RCC 7860 (cell line): ENCODE measurements around the gene GMEB2.
"Not testable (repeated sequence)": the region's sequence is repeated elsewhere in the genome, so short reads cannot be mapped to it uniquely, and the experiment has no call there.

Experiments
- DNase-seq: peaks from one replicate; pipeline ENCODE4 v3.0.0-alpha.2; 2015; ENCODE audit warnings: low spot score
- FAIRE-seq: peaks from 2 replicates; lab custom pipeline; 2012; peaks lifted over from hg19 to GRCh38; lab: Jason Lieb, UNC

The GMEB2 gene

DNA sequence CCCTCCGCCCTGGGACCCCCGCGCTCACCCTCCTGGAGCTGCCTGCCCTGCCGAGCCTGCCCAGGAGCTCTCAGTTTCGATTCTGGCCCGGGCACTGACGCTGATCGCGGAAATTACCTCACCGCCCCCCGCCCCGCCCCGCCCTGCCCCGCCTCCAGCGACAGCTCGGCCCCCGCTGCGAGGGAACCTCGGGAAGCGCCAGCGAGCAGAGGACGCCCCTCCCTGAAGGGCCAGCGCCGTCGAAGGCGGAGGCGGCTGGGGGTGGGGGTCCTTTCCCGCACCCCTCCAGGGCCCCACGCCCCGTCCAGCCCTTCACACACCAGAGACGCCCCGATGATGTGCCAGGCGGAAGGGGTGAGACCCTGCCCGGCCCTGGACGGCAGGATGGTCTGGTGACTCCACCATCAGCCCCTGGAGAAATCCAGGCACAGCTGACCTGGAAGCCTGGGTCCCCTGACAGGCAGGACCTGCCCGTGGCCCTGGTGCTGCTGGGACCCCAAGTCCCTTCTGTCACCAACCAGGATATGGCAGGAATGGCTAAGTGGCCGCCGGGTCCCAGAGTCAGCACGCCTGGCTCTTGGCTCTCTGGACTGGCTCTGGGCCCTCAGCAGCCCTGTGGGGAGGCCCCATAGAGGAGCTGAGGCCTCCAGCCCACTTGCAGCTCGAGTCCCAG, 52.6 kb downstream of the GMEB2 start, which contains the start of gene HELZ2:
Gene HELZ2 (minus strand): TSS at position 84 of the 673 bp plus-strand sequence. CDS start 1,854 bp downstream, outside the sequence.
- DNase-seq (peak; percentile 54), FAIRE-seq (no peak)

DNA sequence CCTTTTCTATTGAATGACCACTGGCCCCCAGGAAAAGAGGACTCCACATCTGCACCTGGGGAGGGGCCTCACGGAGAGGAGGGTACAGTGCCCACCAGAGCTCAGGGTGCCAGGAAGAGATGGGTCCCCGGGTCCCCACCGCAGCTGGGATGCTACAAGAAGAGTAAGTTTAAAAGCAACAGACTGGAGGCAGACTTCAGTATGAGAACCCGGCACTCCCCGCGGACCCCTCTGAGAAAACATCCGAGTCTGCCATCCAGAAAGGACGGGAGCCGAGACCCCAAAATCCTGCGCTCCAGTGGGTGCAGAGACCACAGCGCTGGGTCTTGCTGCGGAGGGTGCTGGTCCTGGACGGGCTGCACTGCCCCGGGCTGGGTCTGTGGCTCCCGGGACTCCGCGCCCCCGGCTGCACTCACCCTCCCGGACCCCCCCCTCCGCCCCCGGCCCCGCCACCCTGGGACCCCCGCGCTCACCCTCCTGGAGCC, 53.2 kb downstream of the GMEB2 start:
- DNase-seq (no peak), FAIRE-seq (no peak)

DNA sequence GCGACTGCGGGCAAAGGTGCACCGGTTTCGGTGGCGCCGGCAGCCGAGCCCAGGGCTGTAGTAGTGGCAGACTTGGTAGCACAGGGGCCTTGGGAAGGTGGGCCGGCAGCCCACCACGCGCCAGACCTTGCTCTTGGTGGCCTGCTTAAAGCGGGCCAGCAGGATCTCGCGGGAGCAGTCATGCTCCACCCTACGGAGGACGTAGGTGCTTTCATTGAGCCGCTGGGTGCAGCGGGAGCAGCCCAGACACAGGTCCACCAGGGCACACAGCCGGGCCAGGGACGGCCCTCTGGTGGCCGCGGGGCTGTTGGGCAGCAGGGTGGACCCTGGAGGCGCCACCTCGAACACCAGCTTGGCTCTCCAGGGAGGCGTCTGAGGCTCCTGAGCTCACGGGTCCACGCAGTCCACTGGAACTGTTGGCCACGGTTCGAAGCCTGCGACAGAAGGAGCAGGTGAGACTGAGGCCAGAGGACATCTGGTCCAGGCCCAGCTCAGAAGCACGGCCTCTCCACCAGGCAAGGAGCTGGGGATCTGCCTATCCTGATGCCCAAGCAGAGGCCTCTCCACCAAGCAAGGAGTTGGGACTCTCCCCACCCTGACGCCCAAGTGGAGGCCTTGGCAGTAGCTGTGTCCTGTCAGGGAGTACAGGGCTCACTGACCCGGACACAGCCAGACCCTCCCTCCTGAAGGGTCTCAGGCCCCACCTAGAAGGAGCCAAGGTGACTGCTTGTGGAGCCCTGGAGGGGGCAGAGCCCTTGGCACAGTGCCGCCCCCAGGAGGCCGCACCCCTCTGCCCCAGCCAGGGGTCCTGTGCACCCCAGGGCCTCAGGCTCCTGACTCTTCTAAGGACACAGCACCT, 53.9 kb downstream of the GMEB2 start:
- no peak for FAIRE-seq
- no peak for DNase-seq

DNA sequence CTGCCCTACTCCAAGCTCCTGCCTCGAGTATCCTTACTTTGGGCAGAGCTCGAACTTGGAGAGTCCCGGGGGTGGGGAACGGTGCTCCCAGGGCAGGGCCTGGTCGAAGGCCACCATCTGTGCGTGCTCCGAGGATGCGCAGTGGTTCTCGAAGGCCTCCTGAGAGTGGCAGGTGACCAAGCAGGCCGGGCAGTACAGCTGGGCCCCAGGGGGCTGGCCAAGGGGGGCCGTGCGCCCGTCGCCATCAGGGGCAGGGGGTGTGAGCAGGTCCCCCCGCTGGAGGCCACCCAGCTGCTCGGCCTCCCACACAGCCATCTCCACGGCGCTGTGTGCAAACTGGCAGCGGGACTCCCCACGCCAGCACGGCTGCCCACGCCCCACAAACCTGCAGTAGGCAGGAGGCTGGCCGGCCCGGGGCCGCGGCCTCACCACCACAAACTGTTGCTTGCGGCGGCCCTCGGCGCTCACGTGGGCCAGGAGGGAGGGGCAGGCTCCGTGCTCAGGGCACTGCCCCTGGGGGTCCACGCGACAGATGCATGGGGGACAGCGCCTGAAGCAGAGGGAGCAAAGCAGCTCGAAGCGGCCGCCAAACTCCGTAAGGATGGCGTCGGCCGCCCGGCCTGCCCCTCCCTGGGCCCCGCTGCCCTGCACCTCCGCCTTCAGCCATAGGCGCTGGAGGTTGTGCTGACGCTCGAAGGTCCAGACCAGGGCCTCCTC, 54.7 kb downstream of the GMEB2 start:
- no peak for FAIRE-seq

DNA sequence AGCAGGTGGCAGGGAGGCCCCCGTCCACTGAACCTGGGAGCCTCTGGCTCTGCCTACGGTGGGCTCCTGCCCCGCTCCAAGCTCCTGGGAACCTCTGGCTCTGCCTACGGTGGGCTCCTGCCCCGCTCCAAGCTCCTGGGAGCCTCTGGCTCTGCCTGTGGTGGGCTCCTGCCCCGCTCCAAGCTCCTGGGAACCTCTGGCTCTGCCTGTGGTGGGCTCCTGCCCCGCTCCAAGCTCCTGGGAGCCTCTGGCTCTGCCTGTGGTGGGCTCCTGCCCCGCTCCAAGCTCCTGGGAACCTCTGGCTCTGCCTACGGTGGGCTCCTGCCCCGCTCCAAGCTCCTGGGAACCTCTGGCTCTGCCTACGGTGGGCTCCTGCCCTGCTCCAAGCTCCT, 55.8 kb downstream of the GMEB2 start:
- FAIRE-seq, DNase-seq: not testable (repeated sequence)

More for the DNA sequence above, 54.7 kb downstream of the GMEB2 start:
- DNase-seq = no peak

DNA sequence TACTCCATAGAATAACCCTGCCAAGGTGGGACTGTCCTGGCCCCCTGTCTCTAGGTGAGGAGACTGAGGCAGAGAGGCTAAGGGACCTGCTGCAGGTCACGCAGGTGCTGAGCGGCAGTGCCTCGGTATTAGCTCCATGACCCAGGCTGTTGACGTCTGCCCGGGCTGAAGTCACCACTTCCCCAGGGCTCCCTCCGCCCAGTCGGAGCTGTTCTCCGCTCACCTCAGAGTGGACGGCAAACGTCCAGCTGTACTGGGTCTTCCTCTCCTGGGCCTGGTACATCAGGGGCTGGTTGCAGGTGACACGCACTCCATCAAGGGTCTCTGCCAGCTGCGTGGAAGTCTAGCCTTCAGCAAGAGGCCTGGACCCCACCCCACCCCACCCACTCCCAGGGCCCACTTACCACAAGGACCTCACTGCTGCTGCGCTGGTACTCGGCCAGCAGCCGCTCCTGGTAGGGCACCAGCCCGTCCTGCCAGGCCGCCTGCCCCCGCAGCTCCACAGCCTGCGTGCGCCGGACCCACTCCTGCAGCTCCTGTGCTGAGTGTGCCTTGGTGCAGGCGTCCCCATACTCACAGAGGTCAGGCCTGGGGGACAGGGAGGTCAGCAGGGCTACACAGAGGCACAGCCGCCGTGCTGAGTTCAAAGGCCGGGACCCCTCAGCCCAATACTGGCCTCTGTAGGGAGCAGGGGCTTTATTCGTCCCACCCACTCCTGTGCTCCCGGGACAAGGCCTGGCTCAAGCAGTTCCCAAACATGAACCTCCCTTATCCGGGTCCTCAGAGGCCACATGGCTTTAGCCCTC, 56.4 kb downstream of the GMEB2 start:
- FAIRE-seq (no peak), DNase-seq (no peak)

DNA sequence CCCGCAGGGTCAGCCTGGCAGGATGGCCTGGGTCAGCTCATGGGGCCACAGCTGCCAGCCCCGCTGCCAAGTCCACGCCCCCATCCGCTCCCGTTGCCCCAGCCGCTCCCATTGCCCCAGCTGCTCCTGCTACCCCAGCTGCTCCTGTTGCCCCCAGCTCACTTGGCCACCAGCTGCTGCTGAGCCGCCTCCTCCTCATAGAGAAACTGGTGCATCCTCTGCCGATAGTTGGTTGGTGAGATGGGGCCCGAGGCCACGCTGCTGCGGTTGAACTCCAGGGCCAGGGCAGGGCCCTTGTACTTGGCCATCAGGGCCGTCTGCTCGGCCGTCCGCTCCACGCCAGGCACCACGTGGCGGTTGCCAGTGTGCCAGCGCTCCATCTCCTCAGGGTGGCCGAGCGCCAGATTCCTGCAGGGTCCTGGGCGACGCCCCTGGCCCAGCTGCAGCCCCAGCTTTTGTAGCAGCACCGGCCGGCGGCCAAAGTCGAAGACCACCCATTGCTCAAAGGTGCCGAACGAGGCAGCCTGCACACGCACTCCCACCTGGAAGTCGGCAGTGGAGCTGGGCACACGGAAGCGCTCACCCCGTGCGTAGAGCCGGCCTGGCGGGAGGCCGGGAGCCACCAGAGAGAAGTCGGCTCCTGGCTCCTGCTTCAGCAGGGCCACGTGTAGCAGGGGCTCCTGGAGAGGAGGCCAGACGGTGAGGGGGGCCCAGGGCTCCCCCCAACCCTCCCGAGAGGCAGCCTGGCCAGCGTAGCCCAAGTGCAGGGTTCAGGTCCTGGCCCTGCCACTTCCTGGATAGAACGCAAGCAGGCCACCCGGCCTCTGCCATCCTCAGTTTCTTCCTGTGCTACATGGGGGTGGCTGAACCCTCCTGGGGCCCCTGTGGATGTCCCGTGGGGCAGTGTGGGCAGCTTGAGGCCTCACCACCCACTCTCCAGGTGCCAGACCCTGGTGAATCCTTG, 57.6 kb downstream of the GMEB2 start:
- FAIRE-seq (no peak), DNase-seq (no peak)

DNA sequence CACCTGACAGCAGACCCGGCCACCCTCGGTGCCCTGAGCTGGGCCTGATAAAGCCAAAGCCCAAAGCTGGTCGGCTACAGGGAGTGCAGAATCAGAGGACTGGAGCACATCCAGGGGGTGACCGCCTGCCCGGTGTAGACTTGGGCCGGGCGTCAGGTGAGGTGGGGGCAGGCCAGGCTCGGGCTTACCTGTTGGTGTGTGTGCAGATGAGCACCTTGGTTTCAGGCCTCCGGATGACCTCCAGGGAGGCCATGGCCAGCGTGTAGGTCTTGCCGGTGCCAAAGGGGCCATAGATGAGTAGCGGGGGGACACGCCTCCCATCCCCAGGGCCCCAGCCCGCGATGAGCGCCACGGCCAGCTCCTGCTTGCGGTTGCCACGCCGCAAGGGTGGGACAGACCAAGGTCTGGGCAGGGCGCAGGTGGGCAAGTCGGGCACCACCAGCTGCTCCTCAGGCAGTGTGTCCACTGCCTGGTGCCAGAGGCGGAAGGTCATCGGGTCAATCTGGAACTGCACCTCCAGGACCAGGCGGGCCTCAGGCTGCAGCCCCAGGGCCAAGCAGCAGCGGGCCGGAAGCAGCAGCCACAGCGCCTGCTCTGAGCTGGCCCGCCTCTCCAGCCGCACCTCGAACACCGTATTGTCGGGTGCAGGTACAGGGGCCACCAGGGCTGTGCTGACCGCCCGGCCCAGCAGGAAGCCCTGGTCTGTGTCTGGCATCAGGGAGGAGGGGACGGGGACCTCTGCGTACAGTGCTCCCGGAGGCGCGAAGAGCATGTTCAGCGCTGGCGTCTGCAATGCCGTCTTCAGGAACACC, 58.5 kb downstream of the GMEB2 start:
- DNase-seq = no peak
- no peak for FAIRE-seq

DNA sequence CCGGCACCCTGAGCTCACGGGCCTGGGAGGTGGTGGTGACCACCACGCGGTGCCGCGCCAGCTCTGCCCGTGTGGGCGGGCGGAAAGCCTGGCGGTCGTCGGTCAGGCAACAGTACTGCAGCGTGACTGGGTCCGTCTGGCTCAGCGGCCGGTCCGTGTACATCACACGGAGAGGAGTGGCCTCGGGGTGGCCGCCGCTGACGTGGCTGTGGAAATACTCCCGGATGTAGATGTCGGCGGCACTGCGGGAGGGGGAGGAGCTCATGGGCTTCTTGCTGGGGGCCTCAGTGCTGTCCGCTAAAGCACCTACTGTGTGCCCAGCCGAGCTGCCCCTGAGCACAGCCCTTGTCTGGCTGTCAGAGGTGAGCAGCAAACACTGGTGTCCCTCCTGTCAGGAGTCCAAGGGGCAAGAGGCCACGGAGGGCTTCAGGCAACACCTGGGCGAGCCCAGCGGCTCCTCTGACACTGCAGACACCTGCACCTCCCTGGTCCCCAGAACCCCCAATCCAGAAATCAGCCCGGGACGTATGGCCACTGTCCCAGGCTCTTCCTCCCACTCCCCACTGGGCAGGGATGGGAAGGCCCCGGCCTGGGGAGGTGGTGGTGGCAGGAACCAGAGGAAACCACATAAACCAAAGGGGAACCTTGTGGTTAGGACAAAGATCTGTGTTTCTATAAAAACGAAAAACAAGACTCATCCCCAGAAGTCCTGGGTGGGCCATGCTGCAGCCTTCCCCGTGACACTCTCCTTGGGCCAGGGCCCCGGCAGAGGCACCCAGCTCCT, 59.3 kb downstream of the GMEB2 start:
- no peak for FAIRE-seq
- no peak for DNase-seq

DNA sequence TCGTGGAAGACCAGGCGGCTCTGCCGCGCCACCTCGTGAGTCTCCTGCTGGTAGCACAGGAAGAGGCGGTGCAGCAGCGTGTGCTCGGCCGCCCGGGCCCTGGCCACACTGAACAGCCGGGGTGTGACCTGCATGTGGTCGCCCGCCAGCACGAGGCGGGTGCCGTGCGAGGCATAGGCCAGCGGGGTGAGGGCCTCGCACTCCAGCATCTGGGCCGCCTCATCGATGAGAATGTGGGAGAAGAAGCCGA, 59.8 kb downstream of the GMEB2 start:
- FAIRE-seq (no peak), DNase-seq (no peak)

DNA sequence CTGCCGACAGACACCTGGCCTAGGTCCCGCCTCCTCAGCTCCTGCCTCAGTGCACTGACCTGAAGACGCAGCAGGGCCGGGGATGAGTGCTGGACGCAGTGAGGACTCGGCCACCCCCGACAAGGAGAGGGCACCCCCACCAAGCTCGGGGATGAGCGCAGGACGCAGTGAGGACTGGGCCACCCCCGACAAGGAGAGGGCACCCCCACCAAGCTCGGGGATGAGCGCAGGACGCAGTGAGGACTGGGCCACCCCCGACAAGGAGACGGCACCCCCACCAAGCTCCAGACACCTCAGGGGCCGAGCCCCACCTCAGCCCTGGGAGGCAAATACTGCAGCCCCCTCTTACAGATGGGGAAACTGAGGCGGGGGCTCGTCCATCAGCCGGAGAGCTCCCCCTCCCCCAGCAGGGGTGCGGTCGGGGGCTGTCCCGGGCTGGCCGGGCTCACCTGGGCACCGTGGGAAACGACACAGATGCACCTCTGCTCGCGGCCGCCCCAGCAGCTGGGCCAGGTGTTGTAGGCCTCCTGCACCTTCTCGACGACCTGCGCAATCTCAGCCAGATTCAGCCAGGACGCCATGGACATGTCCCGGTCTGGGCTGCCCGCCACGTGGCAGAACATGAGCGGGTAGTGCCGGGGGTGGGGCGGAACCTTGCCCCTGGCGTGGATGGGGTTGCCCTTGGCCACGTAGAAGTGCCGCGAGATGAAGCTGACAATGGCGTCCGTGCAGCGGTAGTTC, 60.3 kb downstream of the GMEB2 start:
- no peak for DNase-seq
- no peak for FAIRE-seq

DNA sequence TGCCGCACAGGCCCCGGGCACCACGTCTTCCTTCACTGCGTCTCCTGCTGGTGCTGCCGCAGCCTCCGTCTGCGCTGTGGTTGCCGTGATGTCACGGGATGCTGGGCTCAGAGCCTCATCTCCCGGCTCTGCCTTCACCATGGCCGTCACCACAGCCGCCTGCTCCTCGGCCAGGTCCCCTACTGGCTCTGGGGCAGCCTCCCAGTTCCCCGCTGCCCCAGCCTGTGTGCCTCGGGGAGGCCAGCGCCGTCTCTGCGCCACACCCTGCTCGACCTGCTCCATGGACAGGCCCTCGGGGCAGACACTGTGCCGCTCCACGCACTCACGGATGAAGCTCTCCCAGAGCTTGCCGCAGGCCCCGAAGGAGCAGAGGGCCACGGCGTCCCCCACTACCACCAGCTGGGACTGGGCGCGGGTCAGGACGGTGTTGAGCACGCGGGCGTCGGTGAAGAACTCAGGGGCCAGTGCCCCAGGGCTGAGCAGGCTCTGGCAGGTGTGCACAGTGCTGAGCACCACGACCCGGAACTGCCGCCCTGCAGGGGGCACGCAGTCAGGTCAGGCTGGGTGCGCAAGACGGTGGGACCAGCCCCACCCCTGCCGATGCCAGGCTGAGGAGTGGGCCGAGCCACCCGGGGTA, 61.1 kb downstream of the GMEB2 start:
- FAIRE-seq (no peak), DNase-seq (no peak)

DNA sequence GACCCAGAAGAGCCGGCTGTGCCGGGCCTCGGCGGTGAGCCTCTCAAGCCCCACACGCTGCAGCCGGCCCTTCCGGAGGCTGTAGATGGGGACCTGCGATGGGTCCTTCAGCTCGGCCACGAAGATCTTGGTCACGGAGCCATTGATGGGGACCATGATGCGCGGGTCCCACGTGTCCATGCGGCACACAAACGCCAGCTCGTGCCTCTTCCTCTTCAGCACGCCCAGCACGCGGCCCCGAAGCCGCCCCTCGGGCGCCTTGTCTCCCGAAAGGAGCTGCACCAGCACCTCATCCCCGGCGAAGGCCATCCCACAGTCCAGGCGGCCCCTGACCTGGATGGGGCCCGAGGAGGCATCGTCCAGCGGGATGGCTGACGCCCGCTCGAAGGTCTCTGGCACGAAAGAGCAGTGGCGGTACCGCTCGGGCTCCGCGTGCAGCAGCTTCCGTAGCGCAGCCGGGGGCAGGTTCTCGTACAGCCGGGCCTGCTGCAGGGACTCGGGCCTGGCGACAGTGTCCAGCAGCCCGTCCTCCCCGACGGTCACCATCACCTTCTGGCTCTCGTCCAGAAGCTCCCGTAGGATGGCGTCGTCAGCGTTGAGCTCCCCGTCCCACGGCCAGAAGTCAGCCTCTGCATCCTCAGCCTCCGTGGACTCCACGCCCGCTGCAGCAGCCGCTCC, 61.7 kb downstream of the GMEB2 start:
- no peak for FAIRE-seq

DNA sequence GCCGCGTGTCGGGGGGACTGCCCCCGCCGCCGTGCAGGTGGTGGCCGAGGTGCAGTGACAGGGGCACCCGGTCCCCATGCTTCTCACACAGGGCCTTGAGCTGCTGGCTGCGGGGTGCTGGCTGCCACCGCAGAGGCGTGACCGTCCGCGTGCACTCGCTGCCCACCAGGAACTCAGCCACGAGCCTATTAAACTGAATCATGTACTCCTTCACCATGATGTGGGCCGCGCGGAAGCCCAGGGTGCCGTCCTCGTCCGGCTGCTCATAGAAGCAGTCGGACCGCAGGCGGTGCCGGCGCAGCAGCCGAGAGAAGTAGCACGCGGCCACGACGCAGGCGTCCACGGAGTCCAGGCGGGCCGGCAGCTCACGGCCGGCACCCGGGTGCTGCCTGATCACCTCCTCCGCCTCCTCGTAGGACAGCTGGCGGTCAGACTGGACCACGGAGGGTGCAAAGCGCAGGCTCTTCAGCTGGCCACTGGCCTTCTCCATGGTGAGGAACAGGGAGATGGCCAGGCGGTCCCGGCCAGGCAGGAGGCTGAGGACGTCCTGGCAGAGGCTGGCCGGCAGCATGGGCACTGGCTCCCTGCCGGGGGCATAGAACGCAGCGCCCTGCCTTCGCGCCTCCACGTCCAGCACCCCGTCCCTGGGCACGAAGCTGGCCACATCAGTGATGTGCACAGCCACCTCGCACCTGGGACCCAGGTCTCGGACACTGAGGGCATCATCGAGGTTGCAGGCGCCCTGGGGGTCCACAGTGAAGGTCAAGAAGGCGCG, 62.7 kb downstream of the GMEB2 start:
- no peak for DNase-seq

More for the DNA sequence above, 61.7 kb downstream of the GMEB2 start:
- no peak for DNase-seq

DNA sequence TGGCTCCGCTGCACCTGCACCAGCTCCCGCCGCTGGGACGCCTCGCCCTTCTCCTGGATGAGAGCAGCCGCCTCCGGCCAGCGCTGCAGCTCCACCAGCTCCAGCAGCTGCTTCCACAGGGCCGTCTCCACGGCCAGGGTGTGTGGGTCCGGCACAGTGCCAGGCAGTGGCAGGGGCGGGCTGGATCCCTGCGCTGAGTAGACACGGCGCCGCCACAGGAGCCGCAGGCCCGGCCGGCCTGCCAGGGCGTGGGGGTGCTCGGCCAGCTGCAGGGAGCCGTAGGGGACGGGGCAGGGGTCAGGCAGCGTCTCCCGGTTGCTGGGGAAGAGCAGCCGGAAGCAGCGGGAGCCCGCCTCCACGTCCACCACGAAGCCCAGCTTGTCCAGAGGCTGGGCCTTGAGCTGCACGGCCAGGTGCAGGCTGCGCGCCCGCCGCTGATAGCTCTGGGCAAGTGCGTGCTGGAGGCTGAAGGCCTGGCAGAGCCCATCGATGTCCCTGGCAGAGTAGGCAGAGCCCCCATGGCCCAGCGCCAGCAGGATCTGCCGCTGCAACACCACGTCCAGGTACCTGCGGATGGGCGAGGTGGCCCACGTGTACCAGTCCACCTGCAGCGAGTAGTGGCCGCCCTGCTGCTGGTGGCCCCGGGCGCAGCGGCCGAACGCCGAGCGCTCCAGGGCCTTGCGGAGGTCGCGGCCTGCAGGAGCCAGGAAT, 63.5 kb downstream of the GMEB2 start:
- FAIRE-seq (no peak), DNase-seq (no peak)

More for the DNA sequence above, 62.7 kb downstream of the GMEB2 start:
- no peak for FAIRE-seq
